ENCODE data around the gene MYO9A.
"Not testable (repeated sequence)": the region's sequence is repeated elsewhere in the genome, so short reads cannot be mapped to it uniquely, and the experiment has no call there.

MYO9A gene

GRCh38 chr15:72100551-72100950, 17.4 kb downstream of the MYO9A start:
- H3K27ac ChIP-seq, H3K4me3 ChIP-seq: not testable (repeated sequence)

- Histone ChIP-seq H3K27ac (no peak overlapping the region), H3K4me3 (no peak overlapping the region)
Observed at GRCh38 chr15:72099155-72099554, 18.8 kb downstream of the MYO9A start.

- no peak overlapping the region for H3K27ac ChIP-seq
- H3K4me3 ChIP-seq, result no peak overlapping the region
Observed at GRCh38 chr15:72098040-72098439, 19.9 kb downstream of the MYO9A start.

- Histone ChIP-seq H3K27ac (no peak overlapping the region), H3K4me3 (no peak overlapping the region)
Observed at GRCh38 chr15:72096796-72097195, 21.2 kb downstream of the MYO9A start.

GRCh38 chr15:72092691-72093090, 25.3 kb downstream of the MYO9A start:
- no peak overlapping the region for H3K4me3 ChIP-seq
- H3K27ac ChIP-seq, result no peak overlapping the region

- no peak overlapping the region for H3K4me3 ChIP-seq
- no peak overlapping the region for H3K27ac ChIP-seq
Observed at GRCh38 chr15:72092006-72092405, 25.9 kb downstream of the MYO9A start.

- Histone ChIP-seq H3K27ac (no peak overlapping the region), H3K4me3 (no peak overlapping the region)
Observed at GRCh38 chr15:72086920-72087648, 30.9 kb downstream of the MYO9A start.

GRCh38 chr15:72086010-72086697, 31.8 kb downstream of the MYO9A start:
- Histone ChIP-seq H3K27ac (no peak overlapping the region), H3K4me3 (no peak overlapping the region)

GRCh38 chr15:72082176-72082575, 35.8 kb downstream of the MYO9A start:
- Histone ChIP-seq H3K4me3 (no peak overlapping the region), H3K27ac (no peak overlapping the region)

- Histone ChIP-seq H3K27ac (no peak overlapping the region), H3K4me3 (no peak overlapping the region)
Observed at GRCh38 chr15:72078887-72079286, 39.1 kb downstream of the MYO9A start.

- H3K4me3 ChIP-seq, result no peak overlapping the region
Observed at GRCh38 chr15:72077950-72078349, 40.0 kb downstream of the MYO9A start.

GRCh38 chr15:72074335-72075060, 43.5 kb downstream of the MYO9A start:
- H3K4me3 ChIP-seq, result no peak overlapping the region
- no peak overlapping the region for H3K27ac ChIP-seq

More at GRCh38 chr15:72077950-72078349, 40.0 kb downstream of the MYO9A start:
- no peak overlapping the region for H3K27ac ChIP-seq

- not testable (repeated sequence) for H3K27ac ChIP-seq, H3K4me3 ChIP-seq
Observed at GRCh38 chr15:72071448-72071825, 46.5 kb downstream of the MYO9A start.

- no peak overlapping the region for H3K27ac ChIP-seq
- no peak overlapping the region for H3K4me3 ChIP-seq
Observed at GRCh38 chr15:72070817-72071447, 47.0 kb downstream of the MYO9A start.

GRCh38 chr15:72068856-72069255, 49.1 kb downstream of the MYO9A start:
- no peak overlapping the region for H3K27ac ChIP-seq
- no peak overlapping the region for H3K4me3 ChIP-seq

- no peak overlapping the region for H3K4me3 ChIP-seq
Observed at GRCh38 chr15:72065801-72066200, 52.1 kb downstream of the MYO9A start.

GRCh38 chr15:72063186-72063585, 54.8 kb downstream of the MYO9A start:
- Histone ChIP-seq H3K4me3 (no peak overlapping the region), H3K27ac (no peak overlapping the region)

More at GRCh38 chr15:72065801-72066200, 52.1 kb downstream of the MYO9A start:
- no peak overlapping the region for H3K27ac ChIP-seq

GRCh38 chr15:72062319-72062718, 55.6 kb downstream of the MYO9A start:
- no peak overlapping the region for H3K4me3 ChIP-seq
- no peak overlapping the region for H3K27ac ChIP-seq

GRCh38 chr15:72060687-72061250, 57.2 kb downstream of the MYO9A start:
- no peak overlapping the region for H3K4me3 ChIP-seq
- H3K27ac ChIP-seq, result no peak overlapping the region

- Histone ChIP-seq H3K27ac (no peak overlapping the region), H3K4me3 (no peak overlapping the region)
Observed at GRCh38 chr15:72058585-72058984, 59.4 kb downstream of the MYO9A start.
